Measurements from ENCODE around the gene PTGIS.

The PTGIS gene

GRCh38 chr20:49496043-49496442, 71.9 kb downstream of the PTGIS start:
- DNase-seq (ENCODE audit: low read depth), result no peak
- H3K4me3 ChIP-seq (ENCODE audit: low read depth, low read length), result no peak overlapping the region
- TF ChIP-seq CTCF (IDR thresholded peaks at IDR 0.05; ENCODE audit: insufficient read depth, low read depth, low read length, missing control alignments), result no peak

- no peak overlapping the region for H3K4me3 ChIP-seq (ENCODE audit: low read depth, low read length)
- DNase-seq (ENCODE audit: low read depth), result no peak
- TF ChIP-seq CTCF (IDR thresholded peaks at IDR 0.05; ENCODE audit: insufficient read depth, low read depth, low read length, missing control alignments), result no peak
Measured at GRCh38 chr20:49490689-49491088, 77.2 kb downstream of the PTGIS start.

GRCh38 chr20:49489688-49490087, 78.2 kb downstream of the PTGIS start:
- no peak for DNase-seq (ENCODE audit: low read depth)
- H3K4me3 ChIP-seq (ENCODE audit: low read depth, low read length), result no peak overlapping the region
- no peak for TF ChIP-seq CTCF (IDR thresholded peaks at IDR 0.05; ENCODE audit: insufficient read depth, low read depth, low read length, missing control alignments)

GRCh38 chr20:49486064-49486463, 81.9 kb downstream of the PTGIS start:
- DNase-seq (ENCODE audit: low read depth), result no peak
- TF ChIP-seq CTCF (IDR thresholded peaks at IDR 0.05; ENCODE audit: insufficient read depth, low read depth, low read length, missing control alignments), result no peak
- H3K4me3 ChIP-seq (ENCODE audit: low read depth, low read length), result no peak overlapping the region

- no peak for TF ChIP-seq CTCF (IDR thresholded peaks at IDR 0.05; ENCODE audit: insufficient read depth, low read depth, low read length, missing control alignments)
- H3K4me3 ChIP-seq (ENCODE audit: low read depth, low read length), result no peak overlapping the region
- no peak for DNase-seq (ENCODE audit: low read depth)
Measured at GRCh38 chr20:49485563-49485962, 82.4 kb downstream of the PTGIS start.

- peak; percentile 66 for DNase-seq (ENCODE audit: low read depth)
- peak; percentile 68 for TF ChIP-seq CTCF (IDR thresholded peaks at IDR 0.05; ENCODE audit: insufficient read depth, low read depth, low read length, missing control alignments)
- H3K4me3 ChIP-seq (ENCODE audit: low read depth, low read length), result no peak overlapping the region; the same call in 1 of the 2 replicates
Measured at GRCh38 chr20:49484180-49485140, 83.5 kb downstream of the PTGIS start.

Data from GM12865 (cell line).